Osteoblast (primary cell): ENCODE results near the gene MMP3. TPM values are rescaled to one million over a fixed set of nuclear protein-coding genes. Genes with fewer than 3 reads are reported as not detected.

Experiments
- DNase-seq: peaks from one replicate; pipeline ENCODE4 v3.0.0; 2011; ENCODE audit warnings: low spot score, mixed read lengths; ENCODE audit not compliant: insufficient read length; ENCODE audit errors: missing footprints
- H2AFZ ChIP-seq: 2 replicates; pipeline ENCODE4 v1.6.0; 2011; ENCODE audit warnings: mild to moderate bottlenecking, low read length
- H3K27ac ChIP-seq: 2 replicates; pipeline ENCODE4 v1.5.1; 2011; ENCODE audit warnings: mild to moderate bottlenecking, low read depth, low read length, moderate library complexity
- H3K27me3 ChIP-seq: 2 replicates; pipeline ENCODE4 v1.6.0; 2012; ENCODE audit warnings: mild to moderate bottlenecking, control low read depth, inconsistent platforms, low read length, moderate library complexity; ENCODE audit not compliant: insufficient read depth
- H3K36me3 ChIP-seq: 2 replicates; pipeline ENCODE4 v1.5.1; 2011; ENCODE audit warnings: mild to moderate bottlenecking, low read length, control low read depth, moderate library complexity; ENCODE audit not compliant: insufficient read depth
- H3K4me1 ChIP-seq: 2 replicates; pipeline ENCODE4 v1.5.1; 2011; ENCODE audit warnings: mild to moderate bottlenecking, low read length, control low read depth, moderate library complexity; ENCODE audit not compliant: insufficient read depth
- H3K4me2 ChIP-seq: 2 replicates; pipeline ENCODE4 v1.6.0; 2011; ENCODE audit warnings: mild to moderate bottlenecking, low read length; ENCODE audit not compliant: insufficient read depth
- H3K4me3 ChIP-seq: fragments of 200-600 bp; sonication (generic); 3 replicates; pipeline ENCODE4 v1.5.1; 2012; ENCODE audit warnings: mild to moderate bottlenecking, low read length, inconsistent platforms; ENCODE audit not compliant: insufficient read depth
- H3K79me2 ChIP-seq: 2 replicates; pipeline ENCODE4 v1.6.0; 2012; ENCODE audit warnings: mild to moderate bottlenecking, low read length, control low read depth, inconsistent platforms; ENCODE audit not compliant: insufficient read depth
- H3K9me3 ChIP-seq: 2 replicates; pipeline ENCODE4 v1.5.1; 2011; ENCODE audit warnings: low read depth, low read length, control low read depth
- H4K20me1 ChIP-seq: 2 replicates; pipeline ENCODE4 v1.6.0; 2012; ENCODE audit warnings: mild to moderate bottlenecking, low read length, control low read depth; ENCODE audit not compliant: insufficient read depth
- CTCF ChIP-seq: IDR thresholded peaks from 2 replicates; pipeline ENCODE4 v1.5.1; 2011; ENCODE audit warnings: mild to moderate bottlenecking, low read depth, low read length, moderate library complexity; ENCODE audit errors: extremely low read depth
- total RNA-seq: library from RNA; depleted of rRNA; stranded (reverse); fragments of >200 nt; gene quantifications from 2 replicates; pipeline ENCODE4 v1.2.3, GENCODE V29; 2012

MMP3 gene
- total RNA-seq, 1 donor = 5.1 TPM

GRCh38 chr11:102850973-102851745, 7.8 kb upstream of the MMP3 start:
- no peak overlapping the region for H3K4me3 ChIP-seq
- H3K27ac ChIP-seq = peak overlapping the region; percentile 59
- no peaks in the 10 kb centered on the region for H3K79me2 ChIP-seq
- H3K36me3 ChIP-seq = no peaks in the 10 kb centered on the region
- peak; percentile 60 for DNase-seq
- H3K4me1 ChIP-seq = peaks cover 26% of the 10 kb centered on the region
- H3K9me3 ChIP-seq = no peaks in the 10 kb centered on the region
- no peaks in the 10 kb centered on the region for H4K20me1 ChIP-seq
- H2AFZ ChIP-seq = no peak overlapping the region
- no peaks in the 10 kb centered on the region for H3K27me3 ChIP-seq
- H3K4me2 ChIP-seq = peak overlapping the region; percentile 33
- no peak for TF ChIP-seq CTCF

DNA sequence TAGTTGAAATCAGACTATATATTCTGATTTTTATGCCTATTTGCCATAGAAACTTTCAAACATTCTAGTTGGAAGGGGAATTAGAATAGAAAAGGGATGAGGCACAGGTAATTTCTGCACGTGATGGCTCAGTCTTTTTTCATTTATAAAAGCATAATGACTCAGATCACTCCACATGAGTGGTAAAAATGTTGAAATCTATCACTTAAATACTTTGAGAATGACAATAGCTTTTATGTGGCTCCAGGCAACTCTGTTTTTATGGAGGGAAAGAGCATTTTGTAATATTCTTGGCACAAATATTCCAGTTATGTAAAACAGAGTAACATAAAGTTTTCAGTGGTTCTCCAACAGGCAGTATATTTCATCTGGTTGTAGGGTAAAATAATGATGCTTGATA, 5.9 kb upstream of the MMP3 start:
- Histone ChIP-seq H3K36me3 (no peaks in the 10 kb centered on the region), H3K4me2 (no peak overlapping the region), H2AFZ (no peak overlapping the region), H3K27ac (no peak overlapping the region), H3K79me2 (no peaks in the 10 kb centered on the region), H3K4me3 (no peak overlapping the region), H4K20me1 (no peaks in the 10 kb centered on the region), H3K9me3 (no peaks in the 10 kb centered on the region), H3K4me1 (peaks cover 26% of the 10 kb centered on the region), H3K27me3 (no peaks in the 10 kb centered on the region)
- TF ChIP-seq CTCF = no peak
- DNase-seq = peak; percentile 35

DNA sequence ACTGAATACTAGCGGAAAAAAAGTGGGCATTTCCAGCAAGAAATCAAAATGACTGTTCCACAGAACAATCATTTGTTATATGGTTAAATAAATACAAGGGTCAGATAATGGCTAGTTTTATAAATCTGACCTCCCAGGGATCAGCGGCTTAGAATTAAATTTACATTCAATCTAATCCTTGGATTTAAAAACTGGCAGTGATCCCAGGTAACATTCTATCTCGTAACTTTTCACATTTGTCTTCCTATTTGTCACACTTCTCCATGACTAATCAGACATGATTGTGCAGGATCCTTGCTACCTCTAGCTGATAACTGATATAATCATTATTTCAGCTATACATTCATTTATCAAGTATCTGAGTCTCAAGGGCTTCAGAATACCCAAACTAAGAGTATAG, 2.9 kb upstream of the MMP3 start:
- Histone ChIP-seq H3K4me3 (no peak overlapping the region), H3K36me3 (no peaks in the 10 kb centered on the region), H2AFZ (no peak overlapping the region), H3K27me3 (no peaks in the 10 kb centered on the region), H3K4me2 (no peak overlapping the region), H4K20me1 (no peaks in the 10 kb centered on the region), H3K9me3 (no peaks in the 10 kb centered on the region), H3K27ac (no peak overlapping the region), H3K79me2 (no peaks in the 10 kb centered on the region), H3K4me1 (peaks cover 31% of the 10 kb centered on the region)
- no peak for DNase-seq
- no peak for TF ChIP-seq CTCF

DNA sequence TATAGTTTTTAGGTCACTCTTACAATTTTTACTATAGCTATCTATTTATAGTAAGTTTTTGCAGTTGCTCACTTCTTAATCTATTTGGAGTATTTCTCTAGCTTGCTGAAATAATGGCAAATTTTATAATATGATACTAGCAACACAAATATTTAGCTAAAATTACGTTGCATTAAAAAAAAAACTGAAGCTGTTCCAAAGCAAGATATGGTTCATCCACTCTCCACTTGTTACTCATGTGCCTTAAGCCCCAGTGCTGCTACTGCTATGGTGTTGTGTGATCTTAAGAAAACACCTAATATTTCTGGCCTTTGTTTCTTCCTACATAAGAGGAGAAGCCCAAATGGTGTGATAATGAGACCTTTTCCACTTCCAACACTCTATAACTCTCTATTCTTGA, 479 bp downstream of the MMP3 start:
- Histone ChIP-seq H3K9me3 (no peaks in the 10 kb centered on the region), H3K27me3 (no peaks in the 10 kb centered on the region), H3K4me2 (no peak overlapping the region), H3K79me2 (no peaks in the 10 kb centered on the region), H3K36me3 (no peaks in the 10 kb centered on the region), H4K20me1 (no peaks in the 10 kb centered on the region), H2AFZ (peak overlapping the region; percentile 15), H3K27ac (no peak overlapping the region), H3K4me1 (peaks cover 9% of the 10 kb centered on the region), H3K4me3 (no peak overlapping the region)
- DNase-seq = no peak
- TF ChIP-seq CTCF = no peak
